ENCODE measurements around the gene RAB3C.

DNA sequence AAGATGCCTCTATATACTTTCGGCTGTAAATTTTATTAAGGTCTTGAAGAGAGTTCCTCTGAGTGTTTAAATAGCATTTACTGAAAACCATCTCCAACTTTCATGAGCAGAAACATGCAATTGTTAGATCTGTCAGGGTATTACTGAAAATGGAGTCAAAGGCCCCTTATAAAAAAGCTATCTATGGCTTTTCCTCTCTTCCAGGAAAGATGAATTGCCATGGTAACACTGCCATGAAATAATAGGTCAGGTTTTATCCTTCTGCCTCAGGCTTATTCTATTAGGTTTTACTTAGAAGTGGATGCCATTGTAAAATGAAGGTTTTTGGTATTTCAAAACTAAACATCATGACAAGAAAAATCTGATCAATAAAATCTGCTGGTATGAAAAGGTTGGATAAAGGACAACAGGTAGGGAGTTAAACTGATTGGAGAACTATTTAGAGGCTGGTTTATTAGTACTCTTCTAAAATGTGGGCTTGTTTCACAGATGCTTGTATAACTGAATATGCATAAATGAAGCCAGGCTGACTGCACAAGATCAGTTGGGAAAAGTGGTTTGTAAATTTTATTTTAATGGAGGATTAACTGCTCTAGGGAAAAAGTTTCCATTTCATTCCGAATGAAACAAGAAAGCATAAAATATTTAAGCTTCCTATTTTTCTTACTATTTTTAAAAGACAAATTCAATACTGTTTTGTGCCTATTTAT is 135.5 kb downstream of the RAB3C start:
- TF ChIP-seq EZH2phosphoT487 (IDR thresholded peaks at IDR 0.05; ENCODE audit: low read length) (no peak), EZH2 (optimal IDR thresholded peaks at IDR 0.05; ENCODE audit: low read depth, low read length) (no peak)
- TF ChIP-seq, protein P1, sequence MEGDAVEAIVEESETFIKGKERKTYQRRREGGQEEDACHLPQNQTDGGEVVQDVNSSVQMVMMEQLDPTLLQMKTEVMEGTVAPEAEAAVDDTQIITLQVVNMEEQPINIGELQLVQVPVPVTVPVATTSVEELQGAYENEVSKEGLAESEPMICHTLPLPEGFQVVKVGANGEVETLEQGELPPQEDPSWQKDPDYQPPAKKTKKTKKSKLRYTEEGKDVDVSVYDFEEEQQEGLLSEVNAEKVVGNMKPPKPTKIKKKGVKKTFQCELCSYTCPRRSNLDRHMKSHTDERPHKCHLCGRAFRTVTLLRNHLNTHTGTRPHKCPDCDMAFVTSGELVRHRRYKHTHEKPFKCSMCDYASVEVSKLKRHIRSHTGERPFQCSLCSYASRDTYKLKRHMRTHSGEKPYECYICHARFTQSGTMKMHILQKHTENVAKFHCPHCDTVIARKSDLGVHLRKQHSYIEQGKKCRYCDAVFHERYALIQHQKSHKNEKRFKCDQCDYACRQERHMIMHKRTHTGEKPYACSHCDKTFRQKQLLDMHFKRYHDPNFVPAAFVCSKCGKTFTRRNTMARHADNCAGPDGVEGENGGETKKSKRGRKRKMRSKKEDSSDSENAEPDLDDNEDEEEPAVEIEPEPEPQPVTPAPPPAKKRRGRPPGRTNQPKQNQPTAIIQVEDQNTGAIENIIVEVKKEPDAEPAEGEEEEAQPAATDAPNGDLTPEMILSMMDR (IDR thresholded peaks at IDR 0.05; ENCODE audit: low read length) = no peak
